22Rv1 (cell line): Measurements from ENCODE around the gene LRRC56.

ENCODE experiments used
- H3K27ac ChIP-seq: fragments of 450-650 bp; 2 replicates; pipeline ENCODE4 v1.5.1; 2017
- ZFX ChIP-seq: fragments of 450-650 bp; IDR thresholded peaks from 2 replicates; pipeline ENCODE4 v1.6.1; 2017; ENCODE audit warnings: antibody characterized with exemption, borderline replicate concordance
- TF ChIP-seq, protein P1 (sequence below): fragments of 450-650 bp; IDR thresholded peaks from 2 replicates; pipeline ENCODE4 v1.5.1; 2017; ENCODE audit warnings: mild to moderate bottlenecking

LRRC56 gene

GRCh38 chr11:490186-490929 is 47.0 kb upstream of the LRRC56 start:
- H3K27ac ChIP-seq: no peak overlapping the region
- no peak for TF ChIP-seq ZFX
- TF ChIP-seq, protein P1, sequence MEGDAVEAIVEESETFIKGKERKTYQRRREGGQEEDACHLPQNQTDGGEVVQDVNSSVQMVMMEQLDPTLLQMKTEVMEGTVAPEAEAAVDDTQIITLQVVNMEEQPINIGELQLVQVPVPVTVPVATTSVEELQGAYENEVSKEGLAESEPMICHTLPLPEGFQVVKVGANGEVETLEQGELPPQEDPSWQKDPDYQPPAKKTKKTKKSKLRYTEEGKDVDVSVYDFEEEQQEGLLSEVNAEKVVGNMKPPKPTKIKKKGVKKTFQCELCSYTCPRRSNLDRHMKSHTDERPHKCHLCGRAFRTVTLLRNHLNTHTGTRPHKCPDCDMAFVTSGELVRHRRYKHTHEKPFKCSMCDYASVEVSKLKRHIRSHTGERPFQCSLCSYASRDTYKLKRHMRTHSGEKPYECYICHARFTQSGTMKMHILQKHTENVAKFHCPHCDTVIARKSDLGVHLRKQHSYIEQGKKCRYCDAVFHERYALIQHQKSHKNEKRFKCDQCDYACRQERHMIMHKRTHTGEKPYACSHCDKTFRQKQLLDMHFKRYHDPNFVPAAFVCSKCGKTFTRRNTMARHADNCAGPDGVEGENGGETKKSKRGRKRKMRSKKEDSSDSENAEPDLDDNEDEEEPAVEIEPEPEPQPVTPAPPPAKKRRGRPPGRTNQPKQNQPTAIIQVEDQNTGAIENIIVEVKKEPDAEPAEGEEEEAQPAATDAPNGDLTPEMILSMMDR: no peak

- no peak overlapping the region for H3K27ac ChIP-seq
- TF ChIP-seq ZFX: no peak
- TF ChIP-seq, protein P1: no peak
Observed at GRCh38 chr11:490930-491260, 46.4 kb upstream of the LRRC56 start.

DNA sequence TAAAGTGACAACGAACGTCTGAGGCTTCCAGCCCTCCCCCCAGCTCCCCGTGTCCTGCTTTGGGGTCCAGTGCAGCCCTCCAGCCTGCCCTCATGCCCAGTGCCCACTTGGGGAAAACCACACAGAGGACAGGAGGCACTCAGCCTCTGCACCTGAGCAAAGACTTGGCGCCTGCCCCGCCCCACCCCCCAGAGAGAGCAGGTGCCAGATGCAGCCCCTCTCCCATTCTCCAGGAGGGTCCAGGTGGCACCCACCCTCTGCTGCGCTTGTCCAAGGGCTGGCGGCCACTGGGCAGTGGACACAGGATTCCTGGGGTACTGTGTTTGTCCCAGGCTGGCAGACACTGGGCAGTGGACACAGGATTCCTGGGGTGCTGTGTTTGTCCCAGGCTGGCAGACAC is 46.0 kb upstream of the LRRC56 start:
- no peak overlapping the region for H3K27ac ChIP-seq
- TF ChIP-seq ZFX: no peak

DNA sequence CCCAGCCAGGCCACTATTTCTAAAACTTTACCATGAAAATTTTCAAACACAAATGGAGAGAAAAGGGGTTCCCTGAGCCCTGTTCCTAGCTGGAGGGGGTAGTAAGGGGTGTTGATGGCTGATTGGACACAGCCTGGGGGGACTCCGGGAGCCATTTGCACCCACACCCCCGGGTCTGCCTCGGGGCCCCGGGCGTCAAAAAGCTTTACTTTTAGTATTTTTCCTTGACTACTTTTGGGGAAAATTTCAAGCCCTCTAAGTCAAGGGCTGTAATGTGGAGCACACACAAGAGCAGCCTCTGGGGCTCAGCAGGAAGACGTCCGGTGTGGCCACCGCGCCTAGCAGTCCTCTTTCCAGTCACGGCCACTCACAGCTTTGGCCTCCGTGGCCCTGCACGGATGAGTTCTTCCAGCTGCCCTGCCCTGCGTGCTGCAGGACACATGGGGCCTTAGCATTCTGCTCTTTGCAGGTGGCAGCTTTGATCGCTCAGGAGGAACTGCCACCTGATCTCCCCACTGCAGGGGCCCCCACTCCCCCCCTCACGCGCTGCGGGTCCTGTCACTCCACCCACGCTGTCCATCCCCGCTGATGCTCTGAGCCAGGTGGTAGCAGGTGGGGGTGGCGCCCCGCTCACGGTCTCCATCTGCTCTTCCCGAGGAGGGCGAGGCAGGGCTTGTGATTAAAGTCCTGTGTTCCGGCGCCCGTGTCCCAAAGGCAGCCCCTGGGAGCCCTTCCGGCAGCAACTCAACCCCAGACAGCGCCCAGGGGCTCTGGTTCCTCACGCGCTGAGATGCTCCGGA is 44.7 kb upstream of the LRRC56 start:
- no peak overlapping the region for H3K27ac ChIP-seq
- TF ChIP-seq, protein P1: no peak
- TF ChIP-seq ZFX: no peak

DNA sequence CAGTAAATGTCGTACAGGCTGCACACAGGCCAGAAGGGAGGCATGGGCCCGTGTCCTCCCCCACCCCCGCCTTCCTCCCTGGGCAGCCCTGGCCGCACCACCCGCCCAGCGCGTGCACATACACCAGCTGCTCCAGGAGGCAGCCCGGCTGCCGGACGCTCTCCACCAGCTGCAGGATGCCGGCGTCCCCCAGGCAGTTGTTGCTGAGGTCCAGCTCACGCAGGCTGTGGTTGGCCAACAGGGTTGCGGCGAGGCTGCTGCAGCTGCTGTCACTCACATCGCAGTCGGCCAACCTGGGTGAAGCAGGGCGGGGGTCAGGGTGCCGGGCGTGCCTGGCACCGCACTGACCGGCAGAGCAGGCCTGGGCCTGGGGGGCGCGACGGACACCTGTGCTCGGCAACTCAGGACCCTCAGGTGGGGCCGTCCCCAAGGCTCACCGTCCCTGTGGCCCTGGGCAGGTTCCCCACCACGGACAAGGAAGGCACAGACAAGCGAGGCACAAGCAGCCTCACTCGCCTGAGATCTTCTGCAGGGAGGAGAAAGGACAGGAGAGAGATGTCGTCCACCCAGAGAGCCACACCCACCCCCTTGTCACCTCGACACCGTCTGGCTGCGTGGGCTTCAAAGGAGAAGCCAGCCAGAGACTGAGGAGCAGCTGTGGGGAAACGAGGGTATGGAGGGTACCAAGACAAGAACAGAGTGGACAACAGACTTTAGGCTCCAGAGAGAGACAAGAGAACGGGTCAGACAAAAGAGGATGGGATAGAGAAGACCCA is 42.4 kb upstream of the LRRC56 start:
- TF ChIP-seq ZFX: no peak
- TF ChIP-seq, protein P1: no peak
- no peak overlapping the region for H3K27ac ChIP-seq

- TF ChIP-seq, protein P1: no peak
- no peak for TF ChIP-seq ZFX
- H3K27ac ChIP-seq: no peak overlapping the region
Observed at GRCh38 chr11:495537-495931, 41.8 kb upstream of the LRRC56 start.

DNA sequence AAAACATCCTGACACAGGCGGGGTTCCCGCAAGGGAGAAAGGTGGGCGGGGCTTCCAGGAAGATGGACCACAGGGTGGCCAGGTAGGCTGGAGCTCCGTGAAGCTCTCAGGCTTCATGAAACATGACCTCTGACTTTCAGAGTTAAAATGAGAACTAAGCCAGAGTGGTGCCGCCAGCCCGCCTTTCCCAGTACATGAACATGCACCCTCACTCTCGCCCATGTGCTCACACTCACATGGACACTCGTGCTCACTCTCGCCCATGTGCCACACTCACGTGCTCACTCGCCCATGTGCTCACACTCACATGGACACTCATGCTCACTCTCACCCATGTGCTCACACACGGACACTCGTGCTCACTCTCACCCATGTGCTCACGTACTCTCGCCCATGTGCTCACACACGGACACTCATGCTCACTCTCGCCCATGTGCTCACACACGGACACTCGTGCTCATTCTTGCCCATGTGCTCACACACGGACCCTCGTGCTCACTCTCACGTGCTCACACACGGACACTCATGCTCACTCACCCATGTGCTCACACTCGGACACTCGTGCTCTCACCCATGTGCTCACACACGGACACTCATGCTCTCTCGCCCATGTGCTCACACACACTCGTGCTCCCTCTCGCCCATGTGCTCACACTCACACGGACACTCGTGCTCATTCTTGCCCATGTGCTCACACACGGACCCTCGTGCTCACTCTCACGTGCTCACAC is 40.3 kb upstream of the LRRC56 start:
- H3K27ac ChIP-seq: no peak overlapping the region
- TF ChIP-seq ZFX: no peak
- TF ChIP-seq, protein P1: no peak
